CD14-positive monocyte (primary cell): Measurements from ENCODE around the gene TNFRSF14. TPM values are rescaled to one million over a fixed set of nuclear protein-coding genes. Genes with fewer than 3 reads are reported as not detected.
"Not testable (repeated sequence)": the region's sequence is repeated elsewhere in the genome, so short reads cannot be mapped to it uniquely, and the experiment has no call there.

Experiments used
- DNase-seq, 3 donors: peaks; one replicate each; pipeline ENCODE4 v3.0.0-alpha.2; 2011 to 2022
- H2AFZ ChIP-seq: 2 replicates; pipeline ENCODE4 v1.6.0; 2012; ENCODE audit warnings: mild to moderate bottlenecking, low read depth, low read length, inconsistent platforms; ENCODE audit not compliant: insufficient read depth, poor library complexity, severe bottlenecking
- H3K27ac ChIP-seq, 2 donors: 1 replicate in 1 of 2; 2 replicates in 1 of 2; pipeline ENCODE4 v1.5.1; 2012 to 2013; ENCODE audit warnings: low read length in 2 of 2, control low read depth in 1 of 2, inconsistent platforms in 1 of 2, low read depth in 1 of 2, mild to moderate bottlenecking in 1 of 2
- H3K27me3 ChIP-seq, 2 donors: one replicate each; pipeline versions ENCODE4 v1.6.0 to v1.6.1; 2011 to 2013; ENCODE audit warnings: low read length in 2 of 2; ENCODE audit not compliant: control insufficient read depth in 2 of 2, insufficient read depth in 2 of 2
- H3K36me3 ChIP-seq, 2 donors: replicated peaks in 1 of 2; 1 replicate in 1 of 2; 2 replicates in 1 of 2; pipeline versions ENCODE4 v1.5.1 to v1.6.1; 2012 to 2013; ENCODE audit warnings: low read length in 2 of 2, control low read depth in 1 of 2, inconsistent platforms in 1 of 2, mild to moderate bottlenecking in 1 of 2; ENCODE audit not compliant: insufficient read depth in 2 of 2, control insufficient read depth in 1 of 2
- H3K4me1 ChIP-seq, 2 donors: 1 replicate in 1 of 2; 2 replicates in 1 of 2; pipeline versions ENCODE4 v1.5.1 to v1.6.1; 2012 to 2013; ENCODE audit warnings: low read length in 2 of 2, control low read depth in 1 of 2, inconsistent platforms in 1 of 2, mild to moderate bottlenecking in 1 of 2, moderate library complexity in 1 of 2; ENCODE audit not compliant: insufficient read depth in 2 of 2, control insufficient read depth in 1 of 2
- H3K4me2 ChIP-seq: replicated peaks from 2 replicates; pipeline ENCODE3; 2012; ENCODE audit warnings: low read length, moderate library complexity, mild to moderate bottlenecking; ENCODE audit not compliant: poor library complexity, severe bottlenecking; ENCODE audit errors: extremely low read depth
- H3K4me3 ChIP-seq, 3 experiments: fragments of 200-600 bp in 1 of 3; sonication (generic) in 1 of 3; replicated peaks in 1 of 3; 1 replicate in 2 of 3; 2 replicates in 1 of 3; pipeline ENCODE4 v1.5.1; 2011 to 2013; ENCODE audit warnings: low read length in 3 of 3, mild to moderate bottlenecking in 3 of 3, control low read depth in 2 of 3, low read depth in 2 of 3, inconsistent platforms in 1 of 3, moderate library complexity in 1 of 3
- H3K79me2 ChIP-seq: 2 replicates; pipeline ENCODE4 v1.6.0; 2012; ENCODE audit warnings: mild to moderate bottlenecking, control low read depth, inconsistent platforms, low read length, moderate library complexity; ENCODE audit not compliant: insufficient read depth
- H3K9ac ChIP-seq: 2 replicates; pipeline ENCODE4 v1.6.0; 2017; ENCODE audit warnings: low read length, mild to moderate bottlenecking; ENCODE audit not compliant: insufficient read depth, poor library complexity, severe bottlenecking
- H3K9me3 ChIP-seq, 2 donors: replicated peaks in 1 of 2; 1 replicate in 1 of 2; 2 replicates in 1 of 2; pipeline versions ENCODE4 v1.5.1 to v1.6.1; 2012 to 2013; ENCODE audit warnings: low read length in 2 of 2, control low read depth in 1 of 2; ENCODE audit not compliant: control insufficient read depth in 1 of 2, insufficient read depth in 1 of 2
- H4K20me1 ChIP-seq: 2 replicates; pipeline ENCODE4 v1.6.0; 2012; ENCODE audit warnings: mild to moderate bottlenecking, low read length, control low read depth, moderate library complexity; ENCODE audit not compliant: insufficient read depth
- H3K27ac Mint-ChIP-seq, 7 donors: one replicate each; pipeline ENCODE4 v1.8.0; 2020; ENCODE audit warnings: mild to moderate bottlenecking in 7 of 7, mixed read lengths in 7 of 7, moderate library complexity in 6 of 7, inconsistent platforms in 2 of 7
- H3K27me3 Mint-ChIP-seq, 3 donors: one replicate each; pipeline ENCODE4 v1.8.0; 2021 to 2022; ENCODE audit warnings: low read depth in 3 of 3, mild to moderate bottlenecking in 3 of 3, mixed read lengths in 3 of 3, moderate library complexity in 3 of 3, inconsistent platforms in 1 of 3
- H3K36me3 Mint-ChIP-seq, 2 donors: one replicate each; pipeline ENCODE4 v1.8.0; 2020; ENCODE audit warnings: mixed read lengths in 2 of 2, inconsistent platforms in 1 of 2, mild to moderate bottlenecking in 1 of 2
- H3K4me1 Mint-ChIP-seq: one replicate; pipeline ENCODE4 v1.8.0; 2020; ENCODE audit warnings: mild to moderate bottlenecking, mixed read lengths
- H3K4me3 Mint-ChIP-seq, 2 donors: one replicate each; pipeline ENCODE4 v1.8.0; 2020; ENCODE audit warnings: mild to moderate bottlenecking in 2 of 2, mixed read lengths in 2 of 2, moderate library complexity in 1 of 2
- H3K9me3 Mint-ChIP-seq, 7 donors: one replicate each; pipeline ENCODE4 v1.8.0; 2020 to 2022; ENCODE audit warnings: mixed read lengths in 7 of 7, mild to moderate bottlenecking in 6 of 7, moderate library complexity in 6 of 7, inconsistent platforms in 2 of 7
- CTCF ChIP-seq: fragments of 200-600 bp; IDR thresholded peaks from one replicate; pipeline ENCODE4 v1.8.0; 2022; ENCODE audit warnings: antibody characterized with exemption, mild to moderate bottlenecking
- WGBS: methylation state at CpG from one replicate; pipeline ENCODE4 v1.1.5; 2013; ENCODE audit warnings: missing lambda C conversion rate; ENCODE audit not compliant: insufficient coverage; 5-methylcytosine and 5-hydroxymethylcytosine counted together
- intact Hi-C, 2 donors: fragments of 100-400 bp; cut with micrococcal nuclease; formaldehyde crosslinking; loops; one replicate each; pipeline versions ENCODE4 v1.15.0 to v1.15.1; 2023
- polyA plus RNA-seq, 3 donors: library from polyadenylated mRNA; depleted of rRNA in 1 of 3; unstranded in 2 of 3; stranded (reverse) in 1 of 3; fragments of 300-500 nt in 2 of 3; fragments of >200 nt in 1 of 3; fragmentation: Illumina TruSeq in 2 of 3; gene quantifications; 1 replicate in 2 of 3; 2 replicates in 1 of 3; pipeline ENCODE4 v1.2.3, GENCODE V29; 2012 to 2021

Gene TNFRSF14
- polyA plus RNA-seq, 3 donors = 62.1 to 512 (median 64.4) TPM

- H3K27ac ChIP-seq = peak overlapping the region; percentile 86 to 96
- Mint-ChIP-seq H3K9me3 (peaks cover 7 to 16% (median 13%) of the 10 kb centered on the region in 7 donors), H3K27ac (peak overlapping the region; percentile 90 to 97 (median 92)), H3K4me3 (peak overlapping the region; percentile 39 to 80), H3K27me3 (peaks cover 1 to 14% (median 6%) of the 10 kb centered on the region in 3 donors), H3K36me3 (peaks cover 5% of the 10 kb centered on the region in 2 donors), H3K4me1 (peaks cover 39% of the 10 kb centered on the region)
- H3K4me3 ChIP-seq = peak overlapping the region in 1 of 3 experiments; percentile 42
- H2AFZ ChIP-seq = peak overlapping the region; percentile 62
- peak in 1 of 3 donors; percentile 60 for DNase-seq
- peak overlapping the region; percentile 51 for H3K9ac ChIP-seq
- no peaks in the 10 kb centered on the region for H4K20me1 ChIP-seq
- intact Hi-C loops = no loop called here
- no peak for TF ChIP-seq CTCF
- H3K27me3 ChIP-seq = no peaks in the 10 kb centered on the region
- H3K4me1 ChIP-seq = peaks cover 40 to 41% of the 10 kb centered on the region in 2 donors
- no peaks in the 10 kb centered on the region for H3K79me2 ChIP-seq
- H3K4me2 ChIP-seq = peak overlapping the region; percentile 52
- no peaks in the 10 kb centered on the region for H3K36me3 ChIP-seq
- H3K9me3 ChIP-seq = peaks cover 10 to 14% of the 10 kb centered on the region in 2 donors
- WGBS = 85% methylated on average over 14 of the region's 23 CpGs
Observed at GRCh38 chr1:2575801-2576663, 19.9 kb downstream of the TNFRSF14 start.

GRCh38 chr1:2577565-2578075 lies 21.4 kb downstream of the TNFRSF14 start:
- Mint-ChIP-seq H3K9me3 (peaks cover 7 to 19% (median 14%) of the 10 kb centered on the region in 7 donors), H3K4me1 (peaks cover 53% of the 10 kb centered on the region), H3K4me3 (peak overlapping the region; percentile 60 to 81), H3K27me3 (peaks cover 5 to 21% (median 13%) of the 10 kb centered on the region in 3 donors), H3K27ac (peak overlapping the region; percentile 93 to 98 (median 97))
- H3K36me3 Mint-ChIP-seq, H3K27me3 ChIP-seq, intact Hi-C loops, H3K79me2 ChIP-seq, H3K36me3 ChIP-seq, H4K20me1 ChIP-seq: not testable (repeated sequence)
- DNase-seq = peak in 1 of 3 donors; percentile 41
- Histone ChIP-seq H2AFZ (peak overlapping the region; percentile 24), H3K27ac (peak overlapping the region; percentile 96 to 97), H3K4me3 (peak overlapping the region in 1 of 3 experiments; percentile 47), H3K9ac (peak overlapping the region; percentile 73), H3K4me2 (peak overlapping the region; percentile 56), H3K4me1 (peaks cover 53 to 56% of the 10 kb centered on the region in 2 donors), H3K9me3 (peaks cover 10 to 14% of the 10 kb centered on the region in 2 donors)
- 52% methylated on average over 8 of the region's 23 CpGs for WGBS
